ENCODE results near the gene TIMP2.
A peak's percentile ranks its signal among the peaks of the same experiment; 100 is the strongest.

TIMP2 gene

GRCh38 chr17:78862073-78863023 is 62.8 kb downstream of the TIMP2 start:
- no peak for DNase-seq

DNA sequence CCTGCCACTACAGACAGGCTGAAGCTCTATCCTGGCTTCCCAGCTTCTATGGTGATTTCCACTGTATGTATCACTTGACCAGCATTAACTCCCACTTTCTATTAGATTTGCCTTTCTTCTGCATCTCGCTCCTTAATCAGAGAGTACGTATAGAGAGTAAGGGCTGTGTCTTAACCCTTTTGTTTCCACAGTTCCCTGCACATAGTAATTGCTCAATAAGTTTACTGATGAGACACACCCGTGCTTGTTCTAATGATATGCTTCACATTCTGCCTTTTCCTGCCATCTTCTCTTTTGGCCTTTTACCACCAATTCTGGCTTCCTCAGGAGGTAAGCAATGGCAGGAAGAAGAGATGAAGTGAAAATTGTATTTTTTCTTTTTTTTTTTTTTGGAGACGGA is 64.0 kb downstream of the TIMP2 start:
- no peak for DNase-seq

GRCh38 chr17:78859051-78859450 is 66.1 kb downstream of the TIMP2 start:
- no peak for DNase-seq

- no peak for DNase-seq
These were observed 67.9 kb downstream of the TIMP2 start for GRCh38 chr17:78857266-78857665.

- DNase-seq = no peak
These were observed 69.5 kb downstream of the TIMP2 start for GRCh38 chr17:78855561-78856165.

DNA sequence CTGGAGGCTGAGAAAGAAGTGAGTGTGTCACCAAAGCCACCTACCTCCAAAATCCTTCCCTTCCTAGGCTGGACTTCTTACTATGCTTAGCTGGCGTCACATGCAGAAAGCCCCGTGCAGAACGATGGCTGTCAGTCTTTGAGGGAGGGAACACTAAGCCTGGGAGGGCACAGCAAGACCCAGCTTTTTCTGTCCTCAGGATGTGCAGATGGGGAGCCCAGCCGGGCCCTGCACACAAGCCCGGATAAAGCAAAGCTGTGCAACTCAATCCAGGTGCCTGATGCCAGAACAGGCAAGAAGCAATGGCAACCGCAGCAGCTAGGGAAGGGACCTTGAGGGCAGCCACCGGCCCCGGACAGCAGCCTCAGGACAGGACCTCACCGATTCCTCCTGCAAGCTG is 70.7 kb downstream of the TIMP2 start:
- no peak for DNase-seq

DNA sequence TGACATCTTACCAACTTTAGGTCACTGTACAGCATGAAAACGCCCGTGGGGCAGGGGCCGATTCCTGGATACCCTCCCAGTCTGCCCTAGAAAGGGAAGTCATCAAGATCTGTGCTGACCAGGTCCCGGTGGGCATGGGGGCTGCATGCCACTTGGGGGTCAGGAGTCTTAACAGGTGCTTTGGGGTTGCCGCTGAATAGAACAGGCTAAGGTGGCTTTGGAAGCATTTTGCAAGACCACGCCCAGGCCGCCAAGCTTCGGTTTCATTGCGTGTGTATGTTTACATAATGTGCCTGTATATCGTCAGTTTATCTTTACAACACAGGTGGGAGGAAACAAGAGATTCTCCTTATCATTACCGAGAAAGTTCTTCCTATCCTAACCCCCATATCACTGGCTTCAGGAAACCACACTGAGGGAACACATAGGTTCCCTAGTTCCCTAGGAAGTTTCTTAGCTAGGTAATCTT is 71.2 kb downstream of the TIMP2 start:
- DNase-seq = no peak

DNA sequence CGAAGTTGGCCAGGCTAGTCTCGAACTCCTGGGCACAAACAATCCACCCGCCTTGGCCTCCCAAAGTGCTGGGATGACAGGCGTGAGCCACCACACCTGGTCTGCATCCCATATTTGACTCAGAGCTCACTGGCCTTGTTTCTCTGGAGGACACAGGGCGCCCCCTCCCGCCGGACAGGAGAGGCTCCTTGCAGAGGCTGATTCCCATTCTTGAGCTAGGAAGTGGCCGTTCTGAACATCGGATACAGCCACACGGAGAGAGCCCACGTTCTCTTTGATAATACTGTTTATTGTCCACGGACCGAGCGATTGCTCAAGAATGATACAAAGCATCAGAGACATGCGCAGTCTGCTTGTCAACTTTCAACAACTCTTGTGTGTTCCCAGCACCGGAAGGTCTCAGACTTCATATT is 72.5 kb downstream of the TIMP2 start:
- no peak for DNase-seq

- no peak for DNase-seq
These were observed 76.2 kb downstream of the TIMP2 start for GRCh38 chr17:78849026-78849425.

- no peak for DNase-seq
These were observed 78.1 kb downstream of the TIMP2 start for GRCh38 chr17:78847052-78847451.

DNA sequence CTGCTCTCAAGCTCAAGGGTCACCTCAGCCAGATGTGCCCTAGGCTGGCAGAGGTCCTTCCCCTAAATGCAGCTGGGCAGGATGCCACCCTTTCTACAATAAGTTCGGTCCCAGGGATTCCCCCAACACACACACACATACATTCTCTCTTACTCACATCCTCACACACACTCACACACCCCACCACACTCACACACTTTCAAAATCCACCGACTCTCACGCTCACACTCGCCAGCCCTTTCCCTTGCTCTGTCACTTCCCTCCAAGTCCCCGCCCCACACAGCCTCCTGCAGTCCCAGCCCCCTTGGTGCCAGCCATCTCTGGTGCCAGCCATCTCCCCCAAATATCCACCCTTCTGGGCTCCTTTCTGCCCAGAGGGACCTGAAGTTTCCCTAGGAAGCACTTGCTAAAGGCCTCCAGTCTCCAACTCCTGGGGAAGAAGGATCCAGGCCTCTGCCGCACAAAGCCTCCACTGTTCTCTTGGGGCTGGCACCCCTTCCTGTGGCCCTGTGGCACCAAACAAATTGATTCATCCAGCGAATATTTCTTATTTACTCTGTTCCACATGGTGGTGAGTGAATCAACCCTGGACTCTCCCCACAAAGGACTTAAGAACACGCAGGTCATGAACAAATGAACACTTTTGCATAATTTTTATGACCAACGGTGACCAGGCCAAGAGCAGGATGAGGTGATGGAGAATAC is 80.7 kb downstream of the TIMP2 start:
- DNase-seq = no peak

DNA sequence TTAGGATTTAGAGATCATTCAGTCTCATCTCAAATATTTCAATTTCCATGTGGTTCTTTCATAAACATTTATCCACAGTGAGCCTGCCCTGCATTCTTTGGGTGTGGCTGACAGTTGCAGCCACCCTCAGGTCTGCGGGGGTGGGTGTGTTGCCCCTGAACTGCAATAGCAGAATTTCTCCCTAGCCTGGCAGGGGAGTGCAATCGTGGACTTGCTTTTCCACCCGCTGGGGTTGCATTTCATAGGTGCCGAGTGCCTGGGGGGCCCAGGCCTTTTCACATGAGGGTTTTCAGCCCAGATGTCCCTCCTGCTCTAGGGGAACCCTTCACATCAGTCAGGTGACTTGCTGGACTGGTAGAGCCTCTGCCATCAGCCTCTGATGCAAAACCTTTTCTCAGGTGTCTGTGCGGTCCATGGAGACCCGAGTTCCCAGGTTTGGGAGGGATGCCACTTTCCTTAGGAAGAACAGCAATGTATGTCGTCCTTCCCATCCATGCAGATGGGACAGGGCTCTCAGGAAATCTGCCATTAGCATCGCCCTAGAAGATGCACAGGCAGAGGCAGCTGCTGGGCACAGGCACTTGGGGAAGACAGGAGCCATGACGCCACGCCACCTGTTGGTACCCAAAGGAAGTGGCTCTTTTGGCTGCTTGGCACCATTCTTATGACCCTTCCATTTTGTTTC is 82.2 kb downstream of the TIMP2 start:
- peak in 2 of 4 experiments; percentile 32 to 45 for DNase-seq

DNA sequence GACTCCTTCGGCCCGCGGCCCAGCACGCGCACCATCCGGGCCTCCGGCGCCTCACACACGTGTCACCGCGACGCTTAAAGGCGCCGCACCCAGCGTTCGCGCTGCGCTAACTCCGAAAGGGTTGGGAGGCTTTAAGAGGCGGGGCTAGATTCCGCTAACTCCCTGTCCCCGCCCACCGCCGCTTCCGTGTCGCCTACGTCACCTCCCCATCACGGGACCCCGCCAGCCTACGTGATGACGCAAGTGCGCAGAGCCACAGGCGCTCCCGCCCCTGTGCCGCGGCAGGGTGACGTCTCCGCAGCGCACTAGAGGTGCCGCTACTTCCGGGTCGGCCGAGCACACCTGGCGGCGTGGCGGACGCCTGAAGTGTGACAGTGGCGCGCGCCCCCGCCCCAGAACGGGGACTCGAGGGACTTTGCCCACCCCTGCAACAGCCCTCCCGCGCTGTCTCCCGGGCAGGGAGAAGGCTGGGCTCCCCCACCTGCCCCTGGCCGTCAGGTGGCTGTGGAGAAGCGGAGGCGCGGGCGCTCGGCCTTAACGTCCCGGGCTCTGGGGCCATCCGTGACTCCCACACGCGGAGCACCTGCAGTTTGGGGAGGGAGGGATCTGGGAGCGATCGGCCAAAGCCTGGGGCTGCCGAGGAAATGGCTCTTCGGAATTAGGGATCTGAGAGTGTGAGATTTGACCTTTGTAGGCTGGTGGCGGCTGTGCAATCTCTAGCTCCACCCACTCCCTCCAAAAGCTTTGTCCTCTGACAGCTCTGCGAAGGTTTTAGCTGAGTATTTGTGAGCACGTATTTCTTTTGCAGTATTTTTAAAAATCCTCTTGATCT is 84.2 kb downstream of the TIMP2 start, which contains the start of gene USP36:
Gene USP36 (minus strand): TSS at position 35 of the 832 bp plus-strand sequence. CDS start 4,451 bp downstream, outside the sequence.
- peak; percentile 98 to 99 (median 98) for DNase-seq

DNA sequence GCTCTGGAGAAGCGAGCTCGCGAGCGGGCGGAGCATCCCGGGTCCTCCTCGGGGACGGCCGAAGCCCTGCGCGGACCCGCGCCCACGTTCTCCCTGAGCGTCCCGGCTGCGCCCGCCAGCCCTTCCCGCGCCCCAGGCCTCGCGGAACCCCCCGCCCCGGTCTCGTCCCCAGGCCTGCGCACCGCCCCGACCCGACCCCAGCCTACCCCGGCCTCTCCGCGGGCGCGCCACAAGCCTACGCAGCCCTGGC is 84.7 kb downstream of the TIMP2 start:
- peak in 1 of 4 experiments; percentile 42 for DNase-seq

- peak in 2 of 4 experiments; percentile 35 to 56 for DNase-seq
These were observed 85.2 kb downstream of the TIMP2 start for GRCh38 chr17:78839762-78840529.

DNA sequence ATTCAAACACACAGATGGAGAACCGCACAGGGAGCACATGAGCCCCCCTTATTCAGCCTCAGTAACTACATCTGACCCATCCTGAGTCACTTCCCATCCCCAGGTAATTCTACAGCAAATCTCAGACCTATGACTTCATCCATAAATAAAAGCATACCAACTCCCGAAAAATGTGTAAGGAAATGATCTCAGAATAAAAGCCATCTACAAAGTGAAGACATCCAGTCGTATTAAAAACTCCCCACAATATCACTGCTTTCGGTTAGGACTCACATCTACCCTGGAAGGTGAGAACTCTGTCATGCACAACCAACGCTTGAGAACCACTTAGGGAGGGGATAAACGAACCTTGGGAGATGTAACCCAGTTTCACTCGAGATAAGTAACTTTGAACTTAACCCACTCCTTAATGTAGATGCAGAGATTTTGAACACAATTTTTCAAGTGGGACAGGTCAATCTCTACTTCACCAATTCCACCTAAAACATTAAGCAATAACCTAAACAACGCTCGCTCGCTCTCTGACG is 85.9 kb downstream of the TIMP2 start:
- DNase-seq = no peak

DNA sequence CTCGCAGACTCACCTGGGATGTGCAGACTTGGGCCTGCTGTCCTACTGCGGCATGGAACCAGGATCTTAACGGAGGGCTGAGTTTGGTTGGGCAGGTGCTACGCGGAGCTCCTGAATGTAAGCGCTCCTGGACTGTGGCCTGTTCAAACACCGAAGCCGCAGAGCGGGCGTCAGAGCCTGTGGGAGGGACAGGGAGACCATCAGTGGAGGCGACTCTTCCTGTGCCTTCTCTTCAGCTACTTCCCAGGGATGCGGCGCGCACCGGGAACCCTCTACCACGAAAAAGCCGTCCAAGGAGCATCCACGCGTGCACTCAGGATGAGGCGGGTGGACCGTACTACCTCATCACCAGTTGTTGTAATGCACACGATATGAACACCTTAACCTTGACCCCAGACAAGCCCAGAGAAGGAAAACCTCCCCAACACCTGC is 86.6 kb downstream of the TIMP2 start:
- DNase-seq = no peak

GRCh38 chr17:78836420-78837021 is 88.7 kb downstream of the TIMP2 start:
- no peak for DNase-seq

DNA sequence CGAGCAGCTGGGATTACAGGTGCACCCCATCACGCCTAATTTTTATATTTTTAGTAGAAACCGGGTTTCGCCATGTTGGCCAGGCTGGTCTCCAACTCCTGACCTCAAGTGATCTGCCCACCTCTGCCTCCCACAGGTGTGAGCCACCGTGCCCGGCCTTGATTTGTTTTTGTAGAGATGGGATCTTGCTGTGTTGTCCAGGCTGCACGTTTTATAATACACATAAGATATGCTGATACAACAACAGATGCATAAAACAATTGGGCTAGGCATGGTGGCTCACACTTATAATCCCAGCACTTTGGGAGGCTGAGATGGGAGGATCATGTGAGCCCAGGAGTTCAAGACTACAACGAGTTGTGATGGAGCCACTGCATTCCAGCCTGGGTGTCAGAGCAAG is 90.6 kb downstream of the TIMP2 start:
- no peak for DNase-seq

GRCh38 chr17:78832541-78832810 is 92.7 kb downstream of the TIMP2 start:
- DNase-seq = no peak

Measured in activated naive CD4-positive, alpha-beta T cell (primary cell).